T-cell (primary cell): ENCODE data around the gene VAT1. TPM values are rescaled to one million over a fixed set of nuclear protein-coding genes. Genes with fewer than 3 reads are reported as not detected.

ENCODE experiments used
- ATAC-seq, 4 experiments: fragments of 200-7000 bp in 3 of 4; fragments of 150-1000 bp in 1 of 4; cut with Tn5 transposase; replicated peaks in 1 of 4; 1 replicate in 3 of 4; 2 replicates in 1 of 4; pipeline ENCODE4 v1.10.0; 2021; ENCODE audit warnings: moderate library complexity in 3 of 4, mild to moderate bottlenecking in 2 of 4, moderate number of reproducible peaks in 1 of 4
- CTCF ChIA-PET, 2 donors: fragments of 300-600 bp; sonication (Branson Sonifier 250); formaldehyde crosslinking; loops; one replicate each; lab custom pipeline; 2022; ENCODE audit warnings: antibody characterized with exemption in 2 of 2; lab: Charles Lee
- POLR2A ChIA-PET, 2 donors: fragments of 300-600 bp; sonication (Branson Sonifier 250); formaldehyde crosslinking; loops; one replicate each; lab custom pipeline; 2022; ENCODE audit warnings: antibody characterized with exemption in 2 of 2; lab: Charles Lee
- DNase-seq, 35 experiments: peaks; one replicate each; pipeline versions ENCODE4 v3.0.0 to v3.0.0-alpha.2; 2013 to 2023
- H3K27ac ChIP-seq: one replicate; pipeline ENCODE4 v1.5.1; 2013; ENCODE audit warnings: low read length
- H3K27me3 ChIP-seq, 2 experiments: replicated peaks in 1 of 2; 1 replicate in 1 of 2; 2 replicates in 1 of 2; pipeline versions ENCODE4 v1.6.1 to v1.7.0; 2013; ENCODE audit warnings: low read length in 1 of 2, mixed read lengths in 1 of 2; ENCODE audit not compliant: control insufficient read depth in 2 of 2, insufficient read depth in 2 of 2; ENCODE audit errors: extremely low read depth in 1 of 2
- H3K36me3 ChIP-seq, 2 donors: 1 replicate in 1 of 2; 2 replicates in 1 of 2; pipeline versions ENCODE4 v1.6.1 to v1.7.0; 2013; ENCODE audit warnings: low read length in 1 of 2; ENCODE audit not compliant: control insufficient read depth in 2 of 2, insufficient read depth in 1 of 2; ENCODE audit errors: extremely low read depth in 1 of 2
- H3K4me1 ChIP-seq, 2 experiments: 1 replicate in 1 of 2; 2 replicates in 1 of 2; pipeline versions ENCODE4 v1.6.1 to v1.7.0; 2013; ENCODE audit warnings: low read length in 2 of 2, mixed read lengths in 1 of 2; ENCODE audit not compliant: insufficient read depth in 2 of 2, control insufficient read depth in 1 of 2; ENCODE audit errors: extremely low read depth in 1 of 2
- H3K4me3 ChIP-seq, 2 donors: 1 replicate in 1 of 2; 2 replicates in 1 of 2; pipeline versions ENCODE4 v1.5.1 to v1.7.0; 2013; ENCODE audit warnings: mild to moderate bottlenecking in 2 of 2, low read length in 1 of 2, moderate library complexity in 1 of 2; ENCODE audit not compliant: control insufficient read depth in 1 of 2; ENCODE audit errors: extremely low read depth in 1 of 2
- H3K9me3 ChIP-seq: 2 replicates; pipeline ENCODE4 v1.7.0; 2013
- H3K27ac Mint-ChIP-seq, 2 donors: one replicate each; pipeline ENCODE4 v1.8.0; 2020 to 2021; ENCODE audit warnings: mild to moderate bottlenecking in 2 of 2, mixed read lengths in 2 of 2
- H3K27me3 Mint-ChIP-seq, 2 donors: one replicate each; pipeline ENCODE4 v1.8.0; 2021 to 2022; ENCODE audit warnings: mixed read lengths in 2 of 2
- H3K36me3 Mint-ChIP-seq: one replicate; pipeline ENCODE4 v1.8.0; 2021; ENCODE audit warnings: mixed read lengths
- H3K4me1 Mint-ChIP-seq, 3 donors: one replicate each; pipeline ENCODE4 v1.8.0; 2020 to 2022; ENCODE audit warnings: mixed read lengths in 3 of 3, mild to moderate bottlenecking in 1 of 3
- H3K4me3 Mint-ChIP-seq, 3 donors: one replicate each; pipeline ENCODE4 v1.8.0; 2020 to 2022; ENCODE audit warnings: mild to moderate bottlenecking in 3 of 3, mixed read lengths in 3 of 3, moderate library complexity in 3 of 3
- H3K9me3 Mint-ChIP-seq, 3 donors: one replicate each; pipeline ENCODE4 v1.8.0; 2020 to 2022; ENCODE audit warnings: mixed read lengths in 3 of 3
- WGBS: methylation state at CpG from one replicate; pipeline ENCODE4 v1.1.5; 2013; ENCODE audit warnings: missing lambda C conversion rate; ENCODE audit not compliant: insufficient coverage; 5-methylcytosine and 5-hydroxymethylcytosine counted together
- total RNA-seq, 35 experiments: library from RNA in 6 of 35; stranded (reverse) in 6 of 35; fragments of 120-200 nt in 1 of 35; gene quantifications; one replicate each; pipeline versions ENCODE4 v1.2.1 to v1.2.4 and lab custom pipeline; 2013 to 2026

Gene VAT1
- total RNA-seq, 5 donors from 2014 or later (not counting 1 experiment from before 2014, with no cell fraction given) = 26.4 to 62.6 (median 48.5) TPM

GRCh38 chr17:43027091-43028032 is 5.2 kb upstream of the VAT1 start:
- WGBS = 100% methylated on average over 3 of the region's 9 CpGs
- Mint-ChIP-seq H3K4me3 (no peak overlapping the region), H3K9me3 (no peaks in the 10 kb centered on the region), H3K27ac (peak overlapping the region in 1 of 2 donors; percentile 54), H3K27me3 (no peaks in the 10 kb centered on the region), H3K4me1 (peaks cover 8 to 16% (median 14%) of the 10 kb centered on the region in 3 donors), H3K36me3 (no peaks in the 10 kb centered on the region)
- DNase-seq (no peak), ATAC-seq (no peak)
- POLR2A ChIA-PET = no interaction called here
- H3K27me3 ChIP-seq = no peaks in the 10 kb centered on the region
- no peaks in the 10 kb centered on the region for H3K9me3 ChIP-seq
- H3K36me3 ChIP-seq = no peaks in the 10 kb centered on the region
- peaks cover 0 to 30% of the 10 kb centered on the region in 2 experiments for H3K4me1 ChIP-seq
- H3K4me3 ChIP-seq = no peak overlapping the region
- CTCF ChIA-PET = no interaction called here
- no peak overlapping the region for H3K27ac ChIP-seq

- peak in 1 of 35 experiments; percentile 32 for DNase-seq
- Mint-ChIP-seq H3K4me1 (peaks cover 8 to 17% (median 16%) of the 10 kb centered on the region in 3 donors), H3K4me3 (peak overlapping the region; percentile 18 to 54 (median 34)), H3K36me3 (no peaks in the 10 kb centered on the region), H3K9me3 (no peaks in the 10 kb centered on the region), H3K27me3 (no peaks in the 10 kb centered on the region), H3K27ac (peak overlapping the region in 1 of 2 donors; percentile 54)
- Histone ChIP-seq H3K27me3 (no peaks in the 10 kb centered on the region), H3K4me1 (peaks cover 2 to 34% of the 10 kb centered on the region in 2 experiments), H3K9me3 (no peaks in the 10 kb centered on the region), H3K4me3 (no peak overlapping the region), H3K27ac (no peak overlapping the region), H3K36me3 (no peaks in the 10 kb centered on the region)
- ATAC-seq = no peak
- 100% methylated on average over 1 of the region's 5 CpGs for WGBS
- ChIA-PET CTCF (no interaction called here), POLR2A (no interaction called here)
Observed at GRCh38 chr17:43026595-43026994, 4.4 kb upstream of the VAT1 start.

DNA sequence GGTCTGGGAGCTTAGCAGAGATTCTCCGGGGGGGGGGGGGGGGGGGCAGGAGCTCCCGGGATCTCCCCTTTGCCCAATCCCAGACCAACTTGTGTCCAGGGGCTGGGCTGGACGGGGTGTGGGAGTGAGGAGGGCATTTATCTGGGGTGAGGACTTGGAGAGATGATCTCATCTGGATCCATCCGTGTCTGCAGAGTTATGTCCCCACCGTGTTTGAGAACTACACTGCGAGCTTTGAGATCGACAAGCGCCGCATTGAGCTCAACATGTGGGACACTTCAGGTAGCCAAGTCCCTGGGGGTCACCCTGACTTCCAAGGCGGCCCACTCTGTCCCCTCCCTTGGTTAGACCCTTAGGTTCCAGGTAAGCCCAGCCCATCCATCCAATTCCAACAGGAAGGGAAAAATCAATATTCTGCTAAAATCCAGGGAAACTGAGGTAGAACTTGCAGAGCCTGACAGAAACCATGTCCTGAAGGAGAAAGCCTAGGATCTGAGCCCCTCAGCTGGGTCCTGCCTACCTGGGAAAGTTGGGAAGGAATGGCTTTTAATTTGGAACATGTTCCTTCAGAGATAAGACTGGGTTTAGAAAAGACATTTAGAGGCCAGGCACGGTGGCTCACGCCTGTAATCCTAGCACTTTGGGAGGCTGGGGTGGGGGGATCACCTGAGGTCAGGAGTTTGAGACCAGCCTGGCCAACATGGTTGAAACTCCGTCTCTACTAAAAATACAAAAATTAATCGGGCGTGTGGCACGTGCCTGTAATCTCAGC is 3.8 kb upstream of the VAT1 start:
- WGBS = 88% methylated on average over 10 of the region's 16 CpGs
- Mint-ChIP-seq H3K27ac (peak overlapping the region in 1 of 2 donors; percentile 54), H3K36me3 (no peaks in the 10 kb centered on the region), H3K27me3 (no peaks in the 10 kb centered on the region), H3K4me1 (peaks cover 12 to 22% (median 21%) of the 10 kb centered on the region in 3 donors), H3K4me3 (peak overlapping the region; percentile 64 to 95 (median 70)), H3K9me3 (no peaks in the 10 kb centered on the region)
- Histone ChIP-seq H3K27me3 (no peaks in the 10 kb centered on the region), H3K4me1 (peaks cover 2 to 41% of the 10 kb centered on the region in 2 experiments), H3K27ac (no peak overlapping the region), H3K36me3 (no peaks in the 10 kb centered on the region), H3K9me3 (no peaks in the 10 kb centered on the region), H3K4me3 (no peak overlapping the region)
- POLR2A ChIA-PET = no interaction called here
- CTCF ChIA-PET = no interaction called here
- DNase-seq = no peak
- ATAC-seq = no peak

DNA sequence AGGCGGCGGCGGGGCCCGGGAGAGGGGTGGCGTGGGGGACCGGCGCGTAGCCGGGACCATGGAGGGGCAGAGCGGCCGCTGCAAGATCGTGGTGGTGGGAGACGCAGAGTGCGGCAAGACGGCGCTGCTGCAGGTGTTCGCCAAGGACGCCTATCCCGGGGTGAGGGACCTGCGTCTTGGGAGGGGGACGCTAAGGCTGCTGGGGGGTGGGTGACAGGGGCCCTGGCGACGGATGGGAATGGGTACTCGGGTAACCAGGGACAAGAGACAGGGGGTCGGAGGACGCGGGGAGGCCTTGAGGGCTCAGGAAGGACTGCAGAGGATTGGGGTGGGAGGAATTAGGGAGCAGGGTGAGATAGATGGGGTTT is 3.1 kb upstream of the VAT1 start:
- Histone ChIP-seq H3K36me3 (no peaks in the 10 kb centered on the region), H3K27ac (no peak overlapping the region), H3K27me3 (no peaks in the 10 kb centered on the region), H3K4me1 (peaks cover 2 to 47% of the 10 kb centered on the region in 2 experiments), H3K4me3 (peak overlapping the region in 1 of 2 donors; percentile 41), H3K9me3 (no peaks in the 10 kb centered on the region)
- no peaks in the 10 kb centered on the region for H3K36me3 Mint-ChIP-seq
- no peak overlapping the region for H3K27ac Mint-ChIP-seq
- H3K9me3 Mint-ChIP-seq = no peaks in the 10 kb centered on the region
- ATAC-seq (no peak), DNase-seq (peak in 1 of 35 experiments; percentile 20)
- H3K27me3 Mint-ChIP-seq = no peaks in the 10 kb centered on the region
- CTCF ChIA-PET = no interaction called here
- 16% methylated on average over 27 of the region's 27 CpGs for WGBS
- H3K4me1 Mint-ChIP-seq = peaks cover 17 to 28% (median 26%) of the 10 kb centered on the region in 3 donors
- POLR2A ChIA-PET = interaction anchor here in 1 of 2 donors (1.1 kb wide), 1 partner anchor 27 kb away, joined by 7 read pairs; the partner anchor contains the start of gene RPL27
- peak overlapping the region; percentile 64 to 95 (median 70) for H3K4me3 Mint-ChIP-seq

DNA sequence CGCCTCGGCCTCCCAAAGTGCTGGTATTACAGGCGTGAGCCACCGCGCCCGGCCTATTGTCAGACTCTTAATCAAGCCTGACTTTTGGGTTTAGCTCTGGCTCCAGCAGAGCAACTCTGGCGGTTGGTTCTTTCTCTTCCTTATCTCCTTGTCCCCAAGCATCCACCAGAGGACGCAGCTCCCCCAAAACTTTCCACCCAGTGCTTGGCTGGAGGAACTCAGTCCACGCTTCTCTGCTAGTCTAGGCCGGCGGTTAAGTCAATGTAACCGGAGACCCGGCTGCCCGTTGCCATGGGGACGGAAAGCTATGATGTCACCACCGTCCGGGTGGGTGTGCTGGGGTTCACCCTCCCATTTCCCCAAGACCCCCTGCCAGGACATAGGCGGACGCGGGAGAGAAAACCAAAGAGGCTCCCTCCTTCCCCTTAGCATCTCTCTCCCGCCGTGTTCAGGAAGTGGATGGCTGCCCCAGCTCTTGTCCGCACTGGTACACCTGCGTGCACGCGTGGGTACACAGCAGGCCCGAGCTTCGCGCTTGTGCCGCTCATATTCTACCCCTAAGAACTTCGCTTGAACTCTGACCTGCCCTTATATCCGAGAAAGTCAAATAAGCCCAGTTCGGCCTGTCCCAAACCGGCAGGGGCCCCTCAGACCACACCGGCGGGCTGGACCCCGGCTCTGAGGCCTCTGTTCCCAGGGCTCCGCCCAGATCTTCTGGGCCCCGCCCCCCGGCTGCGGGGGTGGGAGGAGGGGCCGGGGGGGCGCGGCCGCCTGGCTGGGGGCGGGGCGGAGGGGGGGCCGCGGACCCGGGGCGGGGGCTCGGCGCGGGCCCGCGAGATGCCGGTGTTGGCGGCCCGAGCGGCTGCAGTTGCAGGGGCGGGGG is 2.5 kb upstream of the VAT1 start, which contains the start of gene RND2:
Gene RND2, plus strand, starts transcription at position 825 of the 883 bp plus-strand sequence. CDS start 117 bp downstream, outside the sequence.
- ChIA-PET CTCF (interaction anchor here in 1 of 2 donors (0.7 to 1.9 kb wide), 5 partner anchors 19 to 447 kb away, joined by 3 to 12 read pairs (median 3); partner anchors contain the start of genes BRCA1, IFI35, PSMC3IP and RPL27), POLR2A (interaction anchor here (0.6 to 1.1 kb wide), 4 partner anchors 26 to 336 kb away, joined by 3 to 7 read pairs (median 4); partner anchors contain the start of gene RPL27 (in 1 of the 2))
- peak within 1 kb of the TSS; percentile 80 for H3K27ac Mint-ChIP-seq
- Histone ChIP-seq H3K9me3 (no peaks in the 10 kb centered on the region), H3K36me3 (no peaks in the 10 kb centered on the region), H3K4me1 (peaks cover 5 to 53% of the 10 kb centered on the region in 2 experiments), H3K27me3 (no peaks in the 10 kb centered on the region), H3K4me3 (peak within 1 kb of the TSS; percentile 76 to 84), H3K27ac (peak within 1 kb of the TSS; percentile 57)
- no peaks in the 10 kb centered on the region for H3K36me3 Mint-ChIP-seq
- DNase-seq (peak; percentile 52 to 85 (median 71)), ATAC-seq (peak; percentile 59 to 73 (median 68))
- H3K9me3 Mint-ChIP-seq = no peaks in the 10 kb centered on the region
- no peaks in the 10 kb centered on the region for H3K27me3 Mint-ChIP-seq
- H3K4me1 Mint-ChIP-seq = peaks cover 23 to 34% (median 29%) of the 10 kb centered on the region in 3 donors
- WGBS = 2% methylated on average over 33 of the region's 61 CpGs
- H3K4me3 Mint-ChIP-seq = peak within 1 kb of the TSS; percentile 86 to 95 (median 87)
